ENCODE data around the gene CADM2. TPM values are rescaled to one million over a fixed set of nuclear protein-coding genes. Genes with fewer than 3 reads are reported as not detected.
A peak's percentile ranks its signal among the peaks of the same experiment; 100 is the strongest.

Gene CADM2
- total RNA-seq, 2 experiments from 2014 or later = not detected

DNA sequence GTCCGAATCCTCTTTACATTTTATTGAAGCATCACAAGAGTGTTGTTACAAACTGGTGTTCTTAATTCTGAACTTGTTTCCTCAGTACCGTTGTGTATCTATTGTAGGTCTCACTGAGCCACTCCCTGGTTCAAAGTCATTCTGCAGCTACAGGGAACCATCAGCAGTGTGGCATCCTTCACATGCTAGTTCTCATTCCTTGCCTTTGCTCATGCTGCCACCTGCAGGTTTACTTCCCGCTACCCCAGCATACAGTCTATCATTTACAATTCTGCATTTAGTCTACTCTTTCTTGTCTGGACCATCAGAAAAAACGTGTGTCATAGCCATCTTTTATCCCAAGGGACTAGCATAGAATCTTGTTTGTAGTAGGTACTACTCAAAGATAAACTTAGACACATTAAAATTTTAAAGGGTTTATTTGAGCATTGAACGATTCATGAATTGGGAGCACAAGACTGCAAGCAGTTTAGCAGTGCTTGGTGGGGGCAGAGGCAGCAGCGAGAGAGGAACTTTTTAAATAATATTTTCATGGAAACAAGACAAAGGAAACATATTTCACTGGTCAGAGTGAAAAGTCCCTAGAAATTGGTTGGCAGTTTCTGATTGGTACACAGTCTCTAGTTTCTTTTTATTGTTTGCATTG is 402.1 kb downstream of the CADM2 start:
- H3K4me1 Mint-ChIP-seq = no peaks in the 10 kb centered on the region
- ChIA-PET CTCF (no interaction called here), POLR2A (no interaction called here)
- H3K36me3 Mint-ChIP-seq (ENCODE audit: low read depth) = no peaks in the 10 kb centered on the region
- DNase-seq = peak; percentile 8
- H3K9me3 Mint-ChIP-seq = no peaks in the 10 kb centered on the region
- no peak overlapping the region for H3K4me3 Mint-ChIP-seq
- no peak overlapping the region for H3K27ac Mint-ChIP-seq
- H3K27me3 Mint-ChIP-seq = no peaks in the 10 kb centered on the region

DNA sequence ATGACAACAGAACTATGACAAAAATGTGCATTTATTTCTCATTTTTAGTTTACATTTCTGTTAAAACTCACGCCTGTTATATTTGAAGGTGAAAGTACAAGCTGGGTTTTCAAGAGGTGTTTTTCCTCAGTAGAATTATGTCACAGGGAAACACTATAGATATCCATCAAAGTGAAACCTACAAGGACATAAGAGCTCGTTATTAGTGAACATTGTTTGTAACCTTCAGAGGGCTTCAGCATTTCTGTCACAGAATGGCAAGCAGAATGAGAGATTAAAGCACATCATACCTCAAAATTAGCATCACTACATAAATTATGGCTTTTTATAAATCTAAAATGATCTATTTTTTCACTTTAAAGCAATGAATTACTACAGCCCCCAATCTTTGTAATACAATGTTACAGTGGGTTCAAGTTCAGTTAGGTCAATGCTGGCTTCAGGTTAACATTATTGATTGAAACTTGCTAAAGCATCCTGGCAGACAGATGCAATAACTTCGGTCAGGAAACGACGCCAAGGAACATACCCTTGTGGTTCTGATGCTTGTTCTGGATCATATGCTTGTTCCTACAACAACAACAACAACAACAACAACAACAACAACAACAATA is 405.6 kb downstream of the CADM2 start:
- Mint-ChIP-seq H3K4me3 (no peak overlapping the region), H3K36me3 (ENCODE audit: low read depth) (no peaks in the 10 kb centered on the region), H3K27me3 (no peaks in the 10 kb centered on the region), H3K4me1 (no peaks in the 10 kb centered on the region), H3K27ac (no peak overlapping the region), H3K9me3 (no peaks in the 10 kb centered on the region)
- POLR2A ChIA-PET = no interaction called here
- DNase-seq = no peak
- CTCF ChIA-PET = no interaction called here

DNA sequence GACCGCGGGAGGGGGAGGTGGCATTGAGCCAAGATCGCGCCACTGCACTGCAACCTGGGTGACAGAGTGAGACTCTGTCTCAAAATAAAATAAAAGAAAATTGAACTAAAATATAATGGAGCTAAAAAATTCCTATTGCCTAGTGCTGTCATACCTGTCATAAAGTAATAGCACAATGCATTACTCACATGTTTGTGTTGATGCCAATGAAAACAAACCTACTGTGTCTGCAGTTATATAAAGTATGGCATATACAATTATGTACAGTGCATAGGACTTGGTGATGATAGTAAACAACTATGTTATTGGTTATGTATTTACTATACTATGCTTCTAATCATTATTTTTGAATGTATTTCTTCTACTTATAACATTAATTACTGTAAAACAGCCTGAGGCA is 411.6 kb downstream of the CADM2 start:
- no peaks in the 10 kb centered on the region for H3K4me1 Mint-ChIP-seq
- no peaks in the 10 kb centered on the region for H3K27me3 Mint-ChIP-seq
- H3K9me3 Mint-ChIP-seq = no peaks in the 10 kb centered on the region
- H3K36me3 Mint-ChIP-seq (ENCODE audit: low read depth) = no peaks in the 10 kb centered on the region
- CTCF ChIA-PET = no interaction called here
- H3K4me3 Mint-ChIP-seq = no peak overlapping the region
- H3K27ac Mint-ChIP-seq = no peak overlapping the region
- POLR2A ChIA-PET = no interaction called here
- DNase-seq = no peak

DNA sequence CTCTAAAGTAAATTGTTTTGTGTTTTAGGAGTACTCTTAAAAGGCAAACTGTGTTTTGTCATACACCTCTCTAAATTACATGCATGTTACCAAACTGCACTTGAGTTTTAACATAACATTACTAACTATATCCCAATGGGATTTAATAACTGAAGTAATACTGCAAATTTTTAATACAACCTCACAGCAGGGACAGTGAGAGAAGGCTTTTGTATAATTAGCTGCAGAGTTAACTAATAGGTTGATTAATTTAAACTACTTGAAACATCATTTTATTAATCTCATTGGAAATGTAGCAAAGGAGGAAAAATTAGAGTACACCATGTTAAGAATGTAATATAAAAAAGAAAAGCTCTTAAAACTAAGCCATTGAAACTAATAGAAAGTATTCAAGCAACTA is 417.3 kb downstream of the CADM2 start:
- ChIA-PET CTCF (no interaction called here), POLR2A (no interaction called here)
- H3K27ac Mint-ChIP-seq = no peak overlapping the region
- H3K27me3 Mint-ChIP-seq = no peaks in the 10 kb centered on the region
- DNase-seq = no peak
- H3K9me3 Mint-ChIP-seq = no peaks in the 10 kb centered on the region
- no peaks in the 10 kb centered on the region for H3K36me3 Mint-ChIP-seq (ENCODE audit: low read depth)
- no peak overlapping the region for H3K4me3 Mint-ChIP-seq
- H3K4me1 Mint-ChIP-seq = no peaks in the 10 kb centered on the region

DNA sequence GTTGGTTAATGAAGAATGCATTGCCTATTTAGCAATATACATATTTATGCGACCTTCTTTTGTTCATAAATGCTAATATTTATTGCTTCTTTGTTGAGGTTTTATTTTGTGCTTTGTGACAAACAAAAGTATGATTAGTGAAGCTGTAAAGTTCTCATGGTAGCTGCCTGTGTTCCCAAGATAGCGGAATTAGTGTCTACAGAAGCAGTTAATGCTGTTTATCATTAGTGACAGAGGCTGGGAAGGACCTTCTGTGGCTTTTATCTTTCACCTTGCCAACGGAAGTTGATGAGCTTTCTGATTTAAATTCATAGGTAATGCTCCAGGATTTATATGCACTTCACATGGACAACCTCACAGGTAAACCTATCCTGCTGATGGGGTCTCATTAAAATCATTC is 418.3 kb downstream of the CADM2 start:
- Mint-ChIP-seq H3K36me3 (ENCODE audit: low read depth) (no peaks in the 10 kb centered on the region), H3K4me1 (no peaks in the 10 kb centered on the region), H3K9me3 (no peaks in the 10 kb centered on the region), H3K27ac (no peak overlapping the region), H3K4me3 (no peak overlapping the region), H3K27me3 (no peaks in the 10 kb centered on the region)
- ChIA-PET CTCF (no interaction called here), POLR2A (no interaction called here)
- DNase-seq = no peak

DNA sequence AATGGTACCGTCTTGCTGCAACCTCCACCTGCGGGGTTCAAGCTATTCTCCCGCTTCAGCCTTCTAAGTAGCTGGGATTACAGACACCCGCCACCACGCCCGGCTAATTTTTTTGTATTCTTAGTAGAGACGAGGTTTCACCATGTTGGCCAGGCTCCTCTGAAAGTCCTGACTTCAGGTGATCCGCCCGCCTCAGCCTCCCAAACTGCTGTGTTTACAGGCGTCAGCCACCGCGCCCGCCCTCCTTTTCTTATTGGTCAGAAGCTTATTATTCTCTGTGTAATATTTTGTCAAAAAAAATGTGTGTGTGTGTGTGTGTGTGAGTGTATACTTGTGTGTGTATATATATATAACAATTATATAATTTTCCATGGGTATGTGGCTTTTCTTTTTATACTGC is 425.6 kb downstream of the CADM2 start:
- POLR2A ChIA-PET = no interaction called here
- CTCF ChIA-PET = no interaction called here
- H3K36me3 Mint-ChIP-seq (ENCODE audit: low read depth) = no peaks in the 10 kb centered on the region

DNA sequence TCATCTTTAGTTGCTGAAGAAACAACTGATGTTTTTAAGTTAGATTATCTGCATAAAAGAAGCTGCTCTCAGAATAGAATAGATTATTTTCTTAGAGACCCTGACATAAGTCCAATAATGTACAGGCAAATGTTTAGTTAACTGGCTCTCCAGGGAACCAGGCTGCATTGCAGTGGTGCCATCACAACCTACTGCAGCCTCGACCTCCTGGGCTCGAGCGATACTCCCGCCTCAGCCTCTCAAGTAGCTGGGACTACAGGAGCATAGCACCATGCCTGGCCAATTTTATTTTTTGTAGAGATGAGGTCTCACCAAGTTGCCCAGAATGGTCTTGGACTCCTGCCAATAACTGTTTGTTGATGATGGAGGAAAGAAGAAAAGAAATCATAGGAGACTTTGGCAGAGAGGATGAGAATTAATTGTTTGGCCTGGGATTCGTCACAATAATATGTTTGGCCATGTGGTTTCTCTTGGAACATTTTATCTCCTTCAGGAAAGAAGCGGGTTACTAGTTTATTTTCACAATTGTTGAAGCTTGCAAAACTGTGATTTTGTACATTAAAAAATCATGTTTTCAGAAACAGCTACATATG is 429.2 kb downstream of the CADM2 start:
- CTCF ChIA-PET = no interaction called here
- POLR2A ChIA-PET = no interaction called here
- Mint-ChIP-seq H3K36me3 (ENCODE audit: low read depth) (no peaks in the 10 kb centered on the region), H3K4me3 (no peak overlapping the region), H3K9me3 (no peaks in the 10 kb centered on the region), H3K27me3 (no peaks in the 10 kb centered on the region), H3K4me1 (no peaks in the 10 kb centered on the region), H3K27ac (no peak overlapping the region)
- no peak for DNase-seq

More for the DNA sequence above, 425.6 kb downstream of the CADM2 start:
- Mint-ChIP-seq H3K4me3 (no peak overlapping the region), H3K4me1 (no peaks in the 10 kb centered on the region), H3K27me3 (no peaks in the 10 kb centered on the region), H3K27ac (no peak overlapping the region), H3K9me3 (no peaks in the 10 kb centered on the region)
- DNase-seq = no peak

DNA sequence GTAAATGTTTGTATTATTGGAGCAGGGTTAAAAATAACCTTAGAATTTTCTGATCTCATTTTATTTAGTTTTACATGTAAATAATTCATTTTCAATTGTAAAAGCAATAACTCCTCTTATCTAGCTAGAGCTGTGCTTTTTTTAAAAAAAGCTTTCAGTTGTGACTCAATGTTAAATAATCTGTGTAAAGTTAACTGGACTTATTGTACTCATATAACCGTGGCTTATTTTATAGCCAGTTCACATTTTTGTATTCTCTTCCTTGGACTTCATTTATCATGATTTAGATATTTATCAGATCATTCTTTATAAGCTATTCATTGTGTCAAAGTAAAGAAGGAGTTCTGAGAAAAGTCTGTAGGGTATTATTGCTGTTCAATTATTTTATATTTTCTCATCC is 435.6 kb downstream of the CADM2 start:
- Mint-ChIP-seq H3K27ac (no peak overlapping the region), H3K4me3 (no peak overlapping the region), H3K27me3 (no peaks in the 10 kb centered on the region), H3K36me3 (ENCODE audit: low read depth) (no peaks in the 10 kb centered on the region), H3K9me3 (no peaks in the 10 kb centered on the region), H3K4me1 (no peaks in the 10 kb centered on the region)
- no peak for DNase-seq
- CTCF ChIA-PET = no interaction called here
- POLR2A ChIA-PET = no interaction called here

DNA sequence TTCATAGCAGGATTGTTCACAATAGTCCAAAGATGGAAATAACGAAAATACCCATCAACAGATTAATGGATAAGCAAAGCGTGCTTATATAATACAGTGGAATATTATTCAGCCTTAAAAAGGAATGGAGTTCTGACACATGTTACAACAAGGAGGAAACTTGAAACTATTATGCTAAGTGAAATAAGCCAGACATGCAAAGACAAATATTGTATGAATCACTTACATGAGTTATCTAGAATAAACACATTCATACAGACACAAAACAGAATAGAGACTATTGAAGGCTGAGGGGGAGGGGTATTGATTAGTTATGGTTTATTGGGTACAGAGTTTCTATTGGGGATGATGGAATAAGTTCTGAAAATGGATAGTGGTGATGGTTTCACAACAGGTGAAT is 438.6 kb downstream of the CADM2 start:
- no peak for DNase-seq
- CTCF ChIA-PET = no interaction called here
- Mint-ChIP-seq H3K27ac (no peak overlapping the region), H3K4me3 (no peak overlapping the region), H3K4me1 (no peaks in the 10 kb centered on the region), H3K27me3 (no peaks in the 10 kb centered on the region), H3K36me3 (ENCODE audit: low read depth) (no peaks in the 10 kb centered on the region), H3K9me3 (no peaks in the 10 kb centered on the region)
- POLR2A ChIA-PET = no interaction called here

DNA sequence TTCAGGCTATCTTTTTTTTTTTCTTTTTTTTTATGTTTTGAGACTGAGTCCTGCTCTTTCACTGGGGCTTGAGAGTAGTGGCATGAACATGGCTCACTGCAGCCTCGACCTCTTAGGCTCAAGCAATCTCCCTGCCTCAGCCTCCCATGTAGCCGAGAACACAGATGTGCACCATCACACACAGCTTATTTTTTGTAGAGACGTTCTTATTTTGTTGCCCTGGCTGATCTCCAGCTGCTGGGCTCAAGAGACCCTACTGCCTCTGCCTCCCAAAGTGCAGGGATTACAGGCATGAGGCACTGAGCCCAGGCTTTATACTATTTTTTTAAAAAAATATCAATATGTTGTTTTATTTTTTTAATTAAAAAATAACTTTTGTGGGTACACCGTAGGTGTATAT is 467.3 kb downstream of the CADM2 start:
- Mint-ChIP-seq H3K27me3 (no peaks in the 10 kb centered on the region), H3K9me3 (peaks cover 2% of the 10 kb centered on the region), H3K27ac (no peak overlapping the region), H3K4me3 (no peak overlapping the region), H3K4me1 (no peaks in the 10 kb centered on the region), H3K36me3 (ENCODE audit: low read depth) (no peaks in the 10 kb centered on the region)
- CTCF ChIA-PET = no interaction called here
- no peak for DNase-seq
- POLR2A ChIA-PET = no interaction called here

DNA sequence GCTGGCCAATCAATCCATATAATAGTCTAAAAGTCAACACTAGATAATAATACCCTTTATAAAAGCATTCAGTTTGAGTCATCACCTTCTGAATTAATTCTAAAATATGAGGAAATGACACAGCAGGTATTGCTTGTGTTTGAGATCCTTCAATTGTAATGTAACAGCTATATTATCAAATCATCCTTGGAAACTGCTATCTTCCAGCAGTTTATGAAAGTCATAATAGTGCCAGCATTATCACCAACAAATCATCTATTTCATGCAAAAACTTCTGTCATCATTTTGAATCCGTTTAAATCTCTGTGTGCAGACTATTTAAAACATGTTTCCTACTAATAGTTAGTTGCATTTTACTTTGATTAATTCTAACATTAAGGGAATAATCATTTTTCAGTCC is 468.7 kb downstream of the CADM2 start:
- Mint-ChIP-seq H3K27me3 (no peaks in the 10 kb centered on the region), H3K9me3 (no peaks in the 10 kb centered on the region), H3K27ac (no peak overlapping the region), H3K4me1 (no peaks in the 10 kb centered on the region), H3K4me3 (no peak overlapping the region), H3K36me3 (ENCODE audit: low read depth) (no peaks in the 10 kb centered on the region)
- DNase-seq = no peak
- POLR2A ChIA-PET = no interaction called here
- CTCF ChIA-PET = no interaction called here

DNA sequence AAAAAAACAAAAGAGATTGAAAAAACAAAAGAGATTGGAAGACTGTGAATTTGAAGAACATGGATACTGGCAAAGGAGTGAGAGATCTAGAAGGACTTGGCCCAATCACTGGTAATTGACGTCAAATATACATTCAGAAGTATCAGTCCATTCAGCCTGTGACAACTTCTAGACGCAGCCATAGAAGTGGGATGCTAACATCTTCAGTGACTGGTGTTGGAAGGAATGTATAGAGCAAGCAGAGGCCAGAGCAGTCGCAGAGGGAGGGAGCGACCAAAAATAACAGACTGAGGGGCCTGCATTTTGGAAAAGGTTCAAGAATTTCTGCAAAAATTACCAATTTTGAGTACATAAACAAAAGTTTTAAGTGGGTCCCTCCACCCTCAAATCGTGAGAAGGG is 473.3 kb downstream of the CADM2 start:
- H3K36me3 Mint-ChIP-seq (ENCODE audit: low read depth) = no peaks in the 10 kb centered on the region
- H3K9me3 Mint-ChIP-seq = peaks cover 4% of the 10 kb centered on the region
- CTCF ChIA-PET = no interaction called here
- H3K27ac Mint-ChIP-seq = no peak overlapping the region
- H3K4me1 Mint-ChIP-seq = no peaks in the 10 kb centered on the region
- no peaks in the 10 kb centered on the region for H3K27me3 Mint-ChIP-seq
- POLR2A ChIA-PET = no interaction called here
- H3K4me3 Mint-ChIP-seq = no peak overlapping the region
- no peak for DNase-seq

DNA sequence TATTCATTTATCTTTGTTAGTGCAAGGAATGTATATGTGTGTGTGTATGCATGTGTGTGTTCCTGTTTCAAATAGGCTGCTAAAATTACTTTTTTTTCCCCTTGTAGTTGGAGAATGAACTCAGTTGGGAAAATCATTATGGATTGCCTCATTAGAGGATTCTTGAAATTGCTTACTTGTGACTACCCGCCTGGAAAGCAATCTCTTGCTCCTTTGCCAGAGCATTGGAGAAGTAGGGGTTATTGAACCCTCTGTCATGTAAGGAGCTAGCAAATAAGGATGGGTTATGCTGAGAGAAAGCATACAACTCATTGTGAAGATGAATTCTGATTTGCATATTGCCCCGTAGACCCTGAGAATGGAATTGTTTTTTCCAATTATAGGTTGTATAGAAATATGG is 474.5 kb downstream of the CADM2 start:
- H3K36me3 Mint-ChIP-seq (ENCODE audit: low read depth) = no peaks in the 10 kb centered on the region
- no peak overlapping the region for H3K4me3 Mint-ChIP-seq
- no peaks in the 10 kb centered on the region for H3K4me1 Mint-ChIP-seq
- ChIA-PET POLR2A (no interaction called here), CTCF (no interaction called here)
- H3K9me3 Mint-ChIP-seq = peaks cover 4% of the 10 kb centered on the region
- no peaks in the 10 kb centered on the region for H3K27me3 Mint-ChIP-seq
- no peak for DNase-seq
- H3K27ac Mint-ChIP-seq = no peak overlapping the region

DNA sequence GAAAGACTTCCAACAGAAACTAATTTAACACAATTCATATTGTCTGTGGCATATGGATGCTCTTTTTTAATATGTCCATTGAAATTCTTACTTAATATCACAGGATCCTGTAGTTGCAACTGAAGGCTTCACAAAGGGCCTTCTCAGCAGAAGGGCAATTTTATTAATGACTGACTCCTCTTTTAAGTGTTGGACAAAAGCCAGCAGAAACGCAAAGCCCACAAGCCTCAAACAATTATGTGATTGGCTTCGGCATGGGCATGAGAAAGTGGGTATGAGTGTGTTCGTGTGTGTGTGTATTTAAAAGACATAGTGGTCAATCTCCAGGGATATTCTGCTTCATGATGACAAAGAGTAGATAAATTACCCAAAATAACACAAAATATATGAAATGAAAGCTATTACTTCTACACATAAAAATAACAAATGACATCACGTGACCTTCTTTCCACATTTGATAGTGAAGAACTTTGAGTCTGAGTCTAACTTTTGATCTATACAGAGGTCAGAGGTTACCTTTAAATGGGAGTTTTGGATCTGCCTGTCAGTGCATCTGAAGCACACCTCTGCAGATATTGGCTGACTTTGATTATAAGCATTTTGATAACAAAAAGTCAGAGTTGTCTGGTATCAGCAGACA is 496.9 kb downstream of the CADM2 start:
- Mint-ChIP-seq H3K27ac (no peak overlapping the region), H3K27me3 (no peaks in the 10 kb centered on the region), H3K9me3 (no peaks in the 10 kb centered on the region), H3K4me3 (no peak overlapping the region), H3K4me1 (no peaks in the 10 kb centered on the region), H3K36me3 (ENCODE audit: low read depth) (no peaks in the 10 kb centered on the region)
- ChIA-PET CTCF (no interaction called here), POLR2A (no interaction called here)
- no peak for DNase-seq

Data from activated CD4-positive, alpha-beta T cell treated with anti-CD3 and anti-CD28 coated beads, Interleukin-2, amount 10 ng/mL, durations not matched to agents 7 days and 5 days (primary cell).